HCT116 (cell line): Measurements from ENCODE around the gene SEPTIN5. TPM values are rescaled to one million over a fixed set of nuclear protein-coding genes. Genes with fewer than 3 reads are reported as not detected.

Source experiments
- ATAC-seq: fragments of 200-7000 bp; cut with Tn5 transposase; 2 replicates; pipeline ENCODE4 v1.9.1; 2020; ENCODE audit warnings: mild to moderate bottlenecking, moderate library complexity
- BruUV-seq: library from RNA; stranded (reverse); fragments of 400-500 nt; replicated peaks from 2 replicates; lab custom pipeline; 2021; lab: Mats Ljungman, UMichigan
- CTCF ChIA-PET: fragments of 300-600 bp; sonication (Branson Sonifier 250); formaldehyde crosslinking; loops from one replicate; lab custom pipeline; 2021; ENCODE audit warnings: antibody characterized with exemption; lab: Charles Lee
- POLR2A ChIA-PET: fragments of 300-600, 350-600 bp; sonication (Branson Sonifier 250); formaldehyde crosslinking; loops from one replicate; lab custom pipeline; 2021; ENCODE audit warnings: antibody characterized with exemption; lab: Charles Lee
- RAD21 ChIA-PET, 2 experiments: fragments of 300-600 bp; sonication (Branson Sonifier 250); formaldehyde crosslinking; loops; one replicate each; lab custom pipeline; 2023; ENCODE audit warnings: low total read pairs in 2 of 2; ENCODE audit not compliant: uncharacterized antibody in 2 of 2, unreplicated experiment in 2 of 2, low non-redundant PET in 1 of 2; lab: Charles Lee
- DNase-seq: peaks from one replicate; pipeline ENCODE4 v3.0.0-alpha.2; 2010; ENCODE audit warnings: low read depth, low spot score
- H2AFZ ChIP-seq: fragments of 200-600 bp; shearing (Covaris generic), sonication (generic); 2 replicates; pipeline ENCODE4 v1.6.1; 2017; ENCODE audit warnings: low read depth, mixed run types, mixed read lengths, antibody characterized with exemption, low read length; ENCODE audit not compliant: poor library complexity, severe bottlenecking
- H3K27ac ChIP-seq: 2 replicates; pipeline ENCODE4 v1.5.1; 2012; ENCODE audit warnings: low read depth, low read length
- H3K27me3 ChIP-seq: fragments of 200-600 bp; sonication (generic); 2 replicates; pipeline ENCODE4 v1.6.1; 2016; ENCODE audit warnings: mixed run types, low read length, mixed read lengths; ENCODE audit not compliant: insufficient read depth
- H3K36me3 ChIP-seq, 2 experiments: fragments of 200-500 bp in 1 of 2; fragments of 200-600 bp in 1 of 2; sonication (Bioruptor generic) in 1 of 2; sonication (generic) in 1 of 2; 2 replicates each; pipeline versions ENCODE4 v1.5.1 to v1.6.1; 2014 to 2016; ENCODE audit warnings: low read length in 2 of 2, inconsistent platforms in 1 of 2, mixed read lengths in 1 of 2, mixed run types in 1 of 2; ENCODE audit not compliant: insufficient read depth in 2 of 2, control insufficient read depth in 1 of 2
- H3K4me1 ChIP-seq, 2 experiments: fragments of 200-600 bp in 1 of 2; sonication (generic) in 1 of 2; 2 replicates each; pipeline versions ENCODE4 v1.5.1 to v1.6.1; 2012 to 2017; ENCODE audit warnings: low read length in 2 of 2, inconsistent platforms in 1 of 2, mild to moderate bottlenecking in 1 of 2, mixed read lengths in 1 of 2, mixed run types in 1 of 2, moderate library complexity in 1 of 2; ENCODE audit not compliant: insufficient read depth in 2 of 2, control insufficient read depth in 1 of 2
- H3K4me2 ChIP-seq: fragments of 200-600 bp; sonication (generic); 2 replicates; pipeline ENCODE4 v1.6.1; 2017; ENCODE audit warnings: mixed run types, low read length, mixed read lengths
- H3K4me3 ChIP-seq, 2 experiments: fragments of 200-600 bp in 1 of 2; sonication (generic) in 1 of 2; replicated peaks in 1 of 2; 2 replicates each; pipeline ENCODE4 v1.5.1; 2011 to 2016; ENCODE audit warnings: low read length in 2 of 2, control low read depth in 1 of 2, low read depth in 1 of 2, mild to moderate bottlenecking in 1 of 2, mixed read lengths in 1 of 2, mixed run types in 1 of 2
- H3K79me2 ChIP-seq: fragments of 200-600 bp; sonication (generic); 2 replicates; pipeline ENCODE4 v1.6.1; 2017; ENCODE audit warnings: mild to moderate bottlenecking, mixed run types, low read length, moderate library complexity, mixed read lengths; ENCODE audit not compliant: insufficient read depth
- H3K9ac ChIP-seq: fragments of 200-600 bp; sonication (generic); 2 replicates; pipeline ENCODE4 v1.6.1; 2016; ENCODE audit warnings: low read length, mixed read lengths
- H3K9me2 ChIP-seq: fragments of 200-600 bp; sonication (generic), shearing (Covaris generic); 2 replicates; pipeline ENCODE4 v1.6.1; 2017; ENCODE audit warnings: mixed run types, mild to moderate bottlenecking, moderate library complexity; ENCODE audit not compliant: insufficient read depth
- H3K9me3 ChIP-seq, 2 experiments: fragments of 200-500 bp in 1 of 2; fragments of 200-600 bp in 1 of 2; sonication (Bioruptor generic) in 1 of 2; sonication (generic) in 1 of 2; 2 replicates each; pipeline ENCODE4 v1.6.1; 2014 to 2017; ENCODE audit warnings: low read length in 2 of 2, mixed read lengths in 2 of 2, inconsistent platforms in 1 of 2, low read depth in 1 of 2, mild to moderate bottlenecking in 1 of 2, mixed run types in 1 of 2, moderate library complexity in 1 of 2; ENCODE audit not compliant: control insufficient read depth in 1 of 2, insufficient read depth in 1 of 2
- H4K20me1 ChIP-seq: fragments of 200-600 bp; sonication (generic), shearing (Covaris generic); 2 replicates; pipeline ENCODE4 v1.6.1; 2017; ENCODE audit warnings: mixed run types, mild to moderate bottlenecking, moderate library complexity; ENCODE audit not compliant: insufficient read depth
- ATF3 ChIP-seq: IDR thresholded peaks from 2 replicates; pipeline ENCODE4 v1.6.1; 2012
- CBX3 ChIP-seq: IDR thresholded peaks from 2 replicates; pipeline ENCODE4 v1.6.1; 2012; ENCODE audit warnings: low read depth
- CEBPB ChIP-seq: IDR thresholded peaks from 2 replicates; pipeline ENCODE4 v1.6.1; 2012; ENCODE audit warnings: low read depth
- CTCF ChIP-seq, 3 experiments: fragments of 200-600 bp in 1 of 3; sonication (generic) in 1 of 3; IDR thresholded peaks in 2 of 3; conservative IDR thresholded peaks in 1 of 3; 2 replicates each; pipeline ENCODE4 v1.5.1; 2012 to 2017; ENCODE audit warnings: low read depth in 2 of 3, low read length in 2 of 3, antibody characterized with exemption in 1 of 3, borderline replicate concordance in 1 of 3, control low read depth in 1 of 3, mild to moderate bottlenecking in 1 of 3, mixed read lengths in 1 of 3, mixed run types in 1 of 3, moderate library complexity in 1 of 3; ENCODE audit not compliant: insufficient read depth in 1 of 3
- EGR1 ChIP-seq: IDR thresholded peaks from 2 replicates; pipeline ENCODE4 v1.6.1; 2012; ENCODE audit warnings: low read depth
- ELF1 ChIP-seq: IDR thresholded peaks from 2 replicates; pipeline ENCODE4 v1.6.1; 2012; ENCODE audit warnings: low read depth, borderline replicate concordance
- EZH2phosphoT487 ChIP-seq: fragments of 200-600 bp; IDR thresholded peaks from 2 replicates; pipeline ENCODE4 v1.6.1; 2018; ENCODE audit warnings: antibody characterized with exemption, borderline replicate concordance
- FOSL1 ChIP-seq: IDR thresholded peaks from 2 replicates; pipeline ENCODE4 v1.6.1; 2012; ENCODE audit warnings: low read depth
- MAX ChIP-seq: IDR thresholded peaks from 2 replicates; pipeline ENCODE4 v1.6.1; 2012
- POLR2AphosphoS5 ChIP-seq: IDR thresholded peaks from 2 replicates; pipeline ENCODE4 v1.6.1; 2011; ENCODE audit warnings: mild to moderate bottlenecking, low read depth, low read length, moderate library complexity
- RAD21 ChIP-seq: IDR thresholded peaks from 2 replicates; pipeline ENCODE4 v1.6.1; 2012; ENCODE audit warnings: low read depth, mild to moderate bottlenecking
- SP1 ChIP-seq: IDR thresholded peaks from 2 replicates; pipeline ENCODE4 v1.6.1; 2012; ENCODE audit warnings: low read depth
- SRF ChIP-seq: IDR thresholded peaks from 2 replicates; pipeline ENCODE4 v1.6.1; 2012; ENCODE audit warnings: low read depth
- TCF7L2 ChIP-seq: IDR thresholded peaks from 2 replicates; pipeline ENCODE4 v1.7.0; 2011; ENCODE audit warnings: borderline replicate concordance, inconsistent platforms; ENCODE audit not compliant: insufficient read depth, insufficient read length; ENCODE audit errors: extremely low read depth
- ZBTB33 ChIP-seq: IDR thresholded peaks from 2 replicates; pipeline ENCODE4 v1.6.1; 2011; ENCODE audit warnings: mild to moderate bottlenecking, low read length, moderate library complexity; ENCODE audit not compliant: insufficient replicate concordance; ENCODE audit errors: extremely low read depth
- ZFX ChIP-seq: fragments of 450-650 bp; IDR thresholded peaks from 2 replicates; pipeline ENCODE4 v1.6.1; 2017
- intact Hi-C: fragments of 100-400 bp; cut with micrococcal nuclease; formaldehyde crosslinking; loops from 2 replicates; pipeline ENCODE4 v1.10.0; 2022
- total RNA-seq: library from RNA; stranded (reverse); gene quantifications from one replicate; pipeline ENCODE4 v1.2.1, GENCODE V29; 2021; ENCODE audit not compliant: unreplicated experiment

SEPTIN5 gene
- total RNA-seq, 1 experiment from 2014 or later, result 9.0 TPM

- POLR2A ChIA-PET, result no interaction called here
- intact Hi-C loops, result loop anchor here (10.0 kb wide), 1 partner anchor 415 kb away; the partner anchor contains the start of gene CLTCL1
- no peak for ATAC-seq
- no peak overlapping the region for H3K4me2 ChIP-seq
- no peaks in the 10 kb centered on the region for H3K9me3 ChIP-seq
- H3K79me2 ChIP-seq, result no peaks in the 10 kb centered on the region
- TF ChIP-seq FOSL1 (no peak), SRF (no peak), TCF7L2 (no peak), ZBTB33 (no peak), MAX (no peak), EGR1 (no peak), SP1 (no peak), CEBPB (no peak), CBX3 (no peak), ZFX (no peak), RAD21 (no peak), ATF3 (no peak), CTCF (IDR thresholded peaks at IDR 0.05 in 2 of 3, conservative IDR thresholded peaks at IDR 0.05 in 1 of 3; ENCODE audit: borderline replicate concordance in 1 of 3, insufficient read depth in 1 of 3, low read depth in 2 of 3, low read length in 2 of 3) (no peak), ELF1 (no peak), EZH2phosphoT487 (no peak), POLR2AphosphoS5 (no peak)
- no peaks in the 10 kb centered on the region for H3K9me2 ChIP-seq
- H3K27me3 ChIP-seq, result no peaks in the 10 kb centered on the region
- no peak overlapping the region for H3K9ac ChIP-seq
- no peak overlapping the region for H3K4me3 ChIP-seq
- no peak for DNase-seq
- H2AFZ ChIP-seq, result no peak overlapping the region
- H3K4me1 ChIP-seq, result peaks cover 0 to 11% of the 10 kb centered on the region in 2 experiments; a peak in 1 of 4 replicates
- H4K20me1 ChIP-seq, result no peaks in the 10 kb centered on the region
- RAD21 ChIA-PET, result no interaction called here
- H3K36me3 ChIP-seq, result no peaks in the 10 kb centered on the region
- no peak overlapping the region for H3K27ac ChIP-seq
- BruUV-seq, result no TSS peak
- CTCF ChIA-PET, result interaction anchor here (1.3 kb wide), 1 partner anchor 20 kb away, joined by 3 read pairs; no protein-coding TSS in a partner anchor
These were observed 4.1 kb upstream of the SEPTIN5 start for GRCh38 chr22:19710020-19710768.
